Left ventricle myocardium inferior (tissue), 1 donor: Measurements from ENCODE around the gene TBC1D3. TPM values are rescaled to one million over a fixed set of nuclear protein-coding genes. Genes with fewer than 3 reads are reported as not detected.
"Not testable (repeated sequence)": the region's sequence is repeated elsewhere in the genome, so short reads cannot be mapped to it uniquely, and the experiment has no call there.

Experiments
- DNase-seq: peaks from one replicate; pipeline ENCODE4 v3.0.0-alpha.2; 2020
- H3K27ac ChIP-seq: fragments of 200-600 bp; replicated peaks from 2 replicates; pipeline ENCODE4 v1.8.0; 2021
- H3K27me3 ChIP-seq: fragments of 200-600 bp; 2 replicates; pipeline ENCODE4 v1.8.0; 2021; ENCODE audit warnings: low read depth
- H3K36me3 ChIP-seq: fragments of 200-600 bp; 2 replicates; pipeline ENCODE4 v1.8.0; 2021
- H3K4me1 ChIP-seq: fragments of 200-600 bp; 2 replicates; pipeline ENCODE4 v1.8.0; 2021
- H3K4me3 ChIP-seq: fragments of 200-600 bp; 2 replicates; pipeline ENCODE4 v1.8.0; 2021; ENCODE audit warnings: mild to moderate bottlenecking, moderate library complexity
- H3K9me3 ChIP-seq: fragments of 200-600 bp; replicated peaks from 2 replicates; pipeline ENCODE4 v1.8.0; 2021
- intact Hi-C: fragments of 100-400 bp; cut with micrococcal nuclease; formaldehyde crosslinking; loops from one replicate; pipeline ENCODE4 v1.11.0; 2022
- long read RNA-seq: library from polyadenylated mRNA; unstranded; transcript quantifications from one replicate; pipeline ENCODE4 v2.0.0, GENCODE V29; 2021
- total RNA-seq: library from RNA; stranded (reverse); fragmentation: NEBNext Ultra II Directional; extraction: Animal tissue kit (Norgen Biotek cat#: 25700); gene quantifications from one replicate; pipeline ENCODE4 v1.2.1, GENCODE V29; 2021
- donor health status: DM: no; HTN: yes; CAD: no; lungs with severe emphysema.

The TBC1D3 gene
- total RNA-seq = not detected
- long read RNA-seq, partial matches to known transcripts = 0 of 4 reads
- long read RNA-seq, other reads (novel, unspliced or antisense) = 4 of 4 reads

DNA sequence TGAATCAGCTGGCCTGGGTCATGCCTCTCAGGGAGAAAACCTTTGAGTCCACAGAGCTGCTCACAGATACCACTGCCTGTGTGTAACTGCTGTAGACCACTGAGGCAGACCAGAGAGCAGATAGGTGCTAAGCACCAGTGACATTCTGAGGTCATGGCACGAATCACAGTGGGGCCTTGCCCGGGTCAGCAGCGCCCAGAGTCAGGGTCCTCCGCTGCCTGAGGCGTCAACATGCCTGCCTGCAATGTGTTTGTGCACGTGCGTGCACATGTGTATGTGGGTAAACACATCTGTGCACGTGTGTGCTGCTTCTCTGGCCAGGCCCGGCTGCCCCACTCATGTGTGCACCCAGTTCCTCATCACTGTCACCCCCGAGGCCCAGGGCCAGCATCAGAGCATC lies at the start of gene TBC1D3:
Gene TBC1D3 (minus strand): TSS at position 101 of the 400 bp plus-strand sequence. CDS start 1,526 bp downstream, outside the sequence.
- intact Hi-C loops, H3K27me3 ChIP-seq, H3K4me1 ChIP-seq, H3K27ac ChIP-seq, H3K4me3 ChIP-seq, H3K36me3 ChIP-seq, H3K9me3 ChIP-seq, DNase-seq: not testable (repeated sequence)

DNA sequence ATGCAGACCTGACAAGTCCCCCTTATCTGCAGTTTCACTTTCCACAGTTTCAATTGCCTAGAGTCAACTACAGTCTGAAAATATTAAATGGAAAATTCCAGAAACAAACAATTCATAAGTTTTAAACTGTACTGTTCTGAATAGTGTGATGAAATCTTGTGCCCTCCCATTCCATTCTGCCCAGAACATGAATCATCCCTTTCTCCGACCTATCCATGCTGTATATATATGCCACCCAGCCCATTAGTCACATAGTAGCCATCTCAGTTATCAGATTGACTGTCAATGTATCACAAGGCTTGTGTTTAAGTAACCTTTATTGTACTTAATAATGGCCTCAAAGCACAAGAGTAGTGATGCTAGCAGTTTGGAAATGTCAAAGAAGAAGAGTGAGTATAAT lies 40.4 kb upstream of the TBC1D3 start:
- H3K36me3 ChIP-seq, H3K27ac ChIP-seq, DNase-seq, intact Hi-C loops, H3K9me3 ChIP-seq, H3K4me1 ChIP-seq, H3K4me3 ChIP-seq, H3K27me3 ChIP-seq: not testable (repeated sequence)

DNA sequence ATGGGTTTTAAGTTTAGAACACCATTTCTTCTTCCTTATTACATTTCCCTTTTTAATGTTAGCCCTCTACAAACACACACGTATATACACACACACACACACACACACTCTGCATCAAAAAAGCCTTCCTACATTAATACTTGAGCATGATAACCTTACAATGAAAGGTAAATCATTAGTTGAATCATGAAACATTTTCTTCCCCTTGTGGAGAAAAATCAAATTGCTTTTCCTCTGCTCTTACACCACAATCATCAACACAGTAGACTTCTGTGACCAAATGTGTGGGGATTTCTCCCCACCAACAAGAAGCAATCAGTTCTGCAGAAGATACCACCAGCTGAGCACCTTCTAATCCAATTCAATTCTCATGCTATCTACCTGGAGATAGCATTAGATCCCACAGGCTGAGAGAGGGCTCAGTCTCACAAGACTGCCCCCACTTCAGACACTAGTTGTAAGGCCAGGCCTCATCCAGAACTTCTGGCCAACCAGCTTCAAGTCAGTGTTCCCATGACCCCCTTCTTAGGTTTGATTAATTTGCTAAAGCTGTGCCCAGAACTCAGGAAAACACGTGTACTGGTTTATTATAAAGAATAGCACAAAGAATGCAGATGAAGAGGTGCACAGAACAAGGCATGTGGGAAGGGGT lies 33.6 kb upstream of the TBC1D3 start:
- H3K4me3 ChIP-seq, H3K36me3 ChIP-seq, H3K27ac ChIP-seq, H3K27me3 ChIP-seq, H3K4me1 ChIP-seq, DNase-seq, intact Hi-C loops, H3K9me3 ChIP-seq: not testable (repeated sequence)

DNA sequence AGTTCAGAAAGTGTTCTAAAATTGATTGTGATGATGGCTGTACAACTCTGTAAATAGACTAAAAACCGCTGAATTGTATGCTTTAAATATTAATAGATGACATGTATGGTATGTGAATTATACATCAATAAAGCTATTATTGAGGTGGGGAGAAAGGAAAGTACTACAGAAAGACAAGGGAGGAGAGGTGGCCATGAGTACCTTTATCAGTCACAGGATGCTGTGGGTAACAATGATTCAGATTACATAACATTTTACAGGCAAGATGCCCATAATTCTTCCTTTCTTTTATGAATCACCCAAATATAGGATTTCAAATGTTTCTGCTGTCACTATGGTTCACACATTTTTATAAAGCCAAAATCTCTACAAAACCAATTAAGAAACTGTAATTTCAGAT lies 28.5 kb upstream of the TBC1D3 start:
- H3K4me3 ChIP-seq, H3K27me3 ChIP-seq, H3K36me3 ChIP-seq, H3K9me3 ChIP-seq, H3K27ac ChIP-seq, intact Hi-C loops, DNase-seq, H3K4me1 ChIP-seq: not testable (repeated sequence)

DNA sequence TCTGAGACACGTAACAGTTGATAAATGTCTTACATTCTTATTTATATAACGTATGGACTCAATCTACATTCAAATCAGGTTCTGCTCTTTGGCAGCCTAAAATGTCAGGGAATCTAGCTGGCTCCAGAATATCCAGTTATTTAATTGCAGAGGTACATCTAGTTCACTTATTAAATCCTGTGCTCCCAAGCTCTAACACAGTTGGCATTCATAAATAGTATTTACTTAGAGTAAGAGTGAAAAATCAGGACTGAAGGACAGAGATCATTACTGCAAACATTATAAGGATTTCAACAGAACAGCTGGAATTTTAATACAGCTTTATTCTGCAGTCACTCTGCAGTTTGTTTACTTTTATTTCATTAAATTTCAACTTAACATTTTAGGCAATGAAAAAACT lies 7.9 kb upstream of the TBC1D3 start:
- H3K4me1 ChIP-seq, intact Hi-C loops, H3K27me3 ChIP-seq, DNase-seq, H3K4me3 ChIP-seq, H3K27ac ChIP-seq, H3K9me3 ChIP-seq, H3K36me3 ChIP-seq: not testable (repeated sequence)

DNA sequence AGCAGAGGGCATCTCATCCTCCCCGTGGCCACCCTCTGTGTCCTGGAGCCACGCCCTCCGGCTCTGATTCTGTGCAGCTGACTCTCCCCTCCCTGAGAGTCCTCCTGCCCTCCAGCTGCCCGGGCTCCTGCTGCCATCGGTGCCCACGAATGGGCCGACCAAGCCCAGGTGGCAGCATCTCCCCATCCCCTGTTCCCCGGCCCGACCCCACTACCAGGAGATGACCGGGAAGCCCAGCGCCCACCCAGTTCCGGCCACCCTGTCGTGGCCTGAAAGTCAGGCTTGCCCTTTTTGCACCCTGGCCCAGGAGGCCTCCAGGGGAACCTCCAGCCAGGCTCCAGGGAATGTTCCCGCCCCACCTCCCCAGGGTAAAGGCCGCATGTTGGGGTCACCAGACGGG lies 57.5 kb downstream of the TBC1D3 start:
- H3K4me1 ChIP-seq, H3K27me3 ChIP-seq, intact Hi-C loops, H3K4me3 ChIP-seq, H3K36me3 ChIP-seq, H3K27ac ChIP-seq, DNase-seq, H3K9me3 ChIP-seq: not testable (repeated sequence)

Other genes starting within 250 kb of the TBC1D3 start
- 4.5 TPM for gene TBC1D3L, start 203.5 kb downstream of the TBC1D3 start, total RNA-seq
- 0.49 TPM for gene TBC1D3D, start 188.6 kb downstream of the TBC1D3 start, total RNA-seq
- not detected for gene TBC1D3C, start 123.9 kb downstream of the TBC1D3 start, total RNA-seq
- not detected for gene TBC1D3E, start 64.6 kb downstream of the TBC1D3 start, total RNA-seq
- gene MRPL45, start 104.6 kb upstream of the TBC1D3 start, total RNA-seq = 39.5 TPM
- gene GPR179, start 151.4 kb upstream of the TBC1D3 start, total RNA-seq = 0.05 TPM
- 13.2 TPM for gene SOCS7, start 159.3 kb upstream of the TBC1D3 start, total RNA-seq
- 60.8 TPM for gene ARHGAP23, start 235.9 kb upstream of the TBC1D3 start, total RNA-seq